NK-92 (cell line): ENCODE data around the gene SPEN.
"Not testable (repeated sequence)": the region's sequence is repeated elsewhere in the genome, so short reads cannot be mapped to it uniquely, and the experiment has no call there.

Experiments used
- DNase-seq: peaks from one replicate; lab custom pipeline; 2025; ENCODE audit not compliant: unreplicated experiment; lab: John Stamatoyannopoulos, UW

SPEN gene

DNA sequence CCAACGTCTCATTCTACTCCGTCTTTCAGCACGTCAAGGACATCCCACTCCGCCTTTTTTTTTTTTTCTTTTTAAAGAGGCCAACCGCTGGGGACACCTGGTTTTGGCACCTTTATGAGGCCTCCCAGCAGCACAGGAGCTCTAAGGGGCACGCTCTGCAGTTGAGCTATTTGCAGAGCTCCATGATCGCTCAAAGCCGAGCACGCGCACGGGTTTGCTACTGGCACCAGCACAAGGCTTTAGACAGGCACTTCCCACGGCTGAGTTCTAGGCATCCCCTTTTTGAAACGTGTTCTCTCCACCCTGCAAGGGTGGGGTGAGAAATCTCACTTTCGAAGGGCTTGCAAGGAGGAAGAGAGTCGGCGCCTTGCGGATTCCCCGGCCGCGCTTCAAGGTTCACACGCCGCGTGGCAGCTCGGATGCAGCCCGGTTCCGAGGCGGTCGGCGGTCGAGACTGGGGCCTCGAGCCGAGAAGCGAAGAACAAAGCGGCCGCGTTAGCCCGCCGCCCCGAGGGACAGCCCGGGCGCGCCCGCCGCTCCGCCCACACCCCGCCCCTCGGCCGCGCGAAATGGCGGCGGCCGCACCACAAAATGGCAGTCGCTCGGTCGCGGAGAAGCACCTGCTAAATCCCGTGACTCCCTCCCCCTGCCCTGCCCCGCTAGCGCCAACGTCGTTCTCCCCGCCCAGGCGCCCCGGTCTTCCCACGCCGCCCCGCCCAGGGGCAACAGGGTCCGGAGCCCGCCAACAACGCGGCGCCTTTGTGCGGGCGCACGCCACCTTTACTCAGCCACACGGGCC is 12.9 kb upstream of the SPEN start:
- peak; percentile 28 for DNase-seq

DNA sequence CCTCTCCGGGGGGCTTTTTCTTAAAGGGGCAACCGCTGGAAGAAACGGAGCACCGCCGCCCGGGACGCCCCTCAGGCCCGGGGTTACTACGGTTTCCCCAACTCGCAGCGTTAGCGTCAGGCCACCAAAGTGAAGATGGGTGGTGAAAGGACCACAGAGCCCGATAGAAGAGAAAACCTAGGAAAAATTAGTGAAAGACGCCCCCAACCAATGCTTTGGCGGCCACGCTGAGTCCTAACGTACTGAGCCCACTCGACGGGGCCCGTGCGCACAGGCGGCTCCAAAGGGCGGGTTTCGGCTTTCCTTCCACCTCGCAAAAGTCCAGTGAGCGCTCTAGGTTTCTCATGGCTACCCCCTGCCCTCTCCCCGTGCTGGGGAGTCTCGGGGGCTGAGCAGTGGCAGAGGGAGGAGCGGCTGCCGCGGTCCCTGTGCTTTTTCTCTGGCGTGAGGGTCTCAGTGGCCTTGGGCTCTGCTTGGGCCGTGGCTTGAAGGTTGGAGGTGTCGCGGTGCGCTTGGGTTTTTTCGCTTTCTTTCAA is 12.2 kb upstream of the SPEN start:
- DNase-seq: no peak

DNA sequence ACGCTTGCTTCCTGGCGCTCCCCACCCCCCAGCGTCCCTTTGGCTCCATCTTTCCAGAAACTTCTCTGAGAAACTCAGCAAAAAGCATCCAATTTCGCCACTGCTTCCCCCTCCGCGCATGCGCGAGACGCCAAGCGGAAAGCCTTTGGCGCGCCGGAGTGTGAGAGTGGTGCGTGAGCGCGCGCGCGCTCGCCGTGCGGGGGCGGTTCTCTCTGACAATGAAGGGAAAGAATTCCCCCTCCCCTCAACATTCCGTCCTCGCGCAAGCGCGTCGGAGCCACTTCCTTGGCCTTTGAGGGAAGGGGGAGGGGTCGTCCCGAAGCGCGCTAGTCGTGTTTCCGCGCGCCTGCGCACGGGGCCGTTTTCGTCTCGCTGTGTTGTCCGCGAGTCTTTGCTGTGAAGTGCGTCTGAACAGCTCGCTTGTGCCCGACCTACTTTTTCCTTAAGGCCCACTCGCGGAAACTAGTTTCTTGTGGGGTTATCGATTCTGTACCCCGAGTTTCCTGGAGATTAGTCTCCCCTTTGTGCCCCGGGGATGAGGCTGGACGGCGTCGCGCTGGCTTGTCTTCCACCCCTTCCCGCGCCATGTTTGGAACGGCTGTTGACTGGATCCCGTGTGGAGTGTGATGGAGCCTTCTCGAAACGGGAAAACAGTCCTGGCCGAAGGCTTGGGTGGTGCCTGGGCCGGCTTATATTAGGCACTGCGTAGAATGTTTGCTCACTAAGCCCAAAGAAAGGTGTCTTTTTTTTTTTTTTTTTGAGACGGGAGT is 11.6 kb upstream of the SPEN start:
- DNase-seq: peak; percentile 88

DNA sequence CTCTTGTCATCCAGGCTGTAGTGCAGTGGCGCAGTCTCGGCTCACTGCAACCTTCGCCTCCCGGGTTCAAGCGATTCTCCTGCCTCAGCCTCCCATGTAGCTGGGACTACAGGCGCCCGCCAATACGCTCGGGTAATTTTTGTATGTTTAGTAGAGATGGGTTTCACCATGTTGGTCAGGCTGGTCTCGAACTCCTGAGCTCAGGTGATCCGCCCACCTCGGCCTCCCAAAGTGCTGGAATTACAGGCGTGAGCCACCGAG is 11.1 kb upstream of the SPEN start:
- not testable (repeated sequence) for DNase-seq

DNA sequence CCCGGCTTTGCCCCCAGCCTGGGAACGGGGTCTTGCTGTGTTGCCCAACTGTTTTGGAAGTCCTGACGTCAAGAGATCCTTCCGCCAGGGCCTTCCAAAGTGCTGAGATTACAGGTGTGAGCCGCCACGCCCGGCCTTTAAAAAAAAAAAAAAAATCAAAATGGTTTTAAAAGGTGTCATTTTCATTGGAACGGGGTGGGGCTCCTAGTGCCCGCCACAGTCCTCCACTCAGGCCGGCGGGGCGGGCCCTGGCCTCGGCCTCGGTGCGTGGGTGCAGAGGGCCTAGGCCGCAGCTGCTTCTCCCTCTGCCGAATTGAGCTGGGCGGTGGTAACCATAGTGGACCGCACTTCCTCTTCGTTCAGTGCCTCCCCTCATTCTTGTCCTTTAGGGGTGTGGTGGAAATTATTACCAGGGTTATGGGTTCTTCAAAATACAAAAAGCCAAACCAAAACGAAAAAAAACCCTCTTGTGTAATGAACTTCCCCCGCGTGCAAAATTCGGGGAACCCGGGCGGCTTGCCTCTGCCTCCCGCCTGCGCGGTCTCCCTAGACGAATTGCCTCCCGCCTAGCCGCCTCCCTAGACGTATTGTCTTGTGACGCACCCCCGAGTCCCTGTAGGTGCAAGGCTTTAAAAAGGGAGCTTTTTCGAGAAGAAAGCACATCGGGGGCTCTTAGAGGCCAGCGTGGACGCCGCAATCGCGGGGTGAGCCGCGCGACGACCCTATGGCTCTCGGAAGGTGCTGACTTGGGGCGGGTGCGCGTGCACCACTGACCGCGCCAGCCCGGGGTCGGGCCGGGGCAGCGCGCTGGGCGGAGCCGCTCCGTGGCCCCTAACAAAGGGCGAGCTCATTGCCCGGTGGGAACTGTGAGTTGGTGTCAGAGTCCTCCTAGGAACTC is 10.5 kb upstream of the SPEN start:
- no peak for DNase-seq

DNA sequence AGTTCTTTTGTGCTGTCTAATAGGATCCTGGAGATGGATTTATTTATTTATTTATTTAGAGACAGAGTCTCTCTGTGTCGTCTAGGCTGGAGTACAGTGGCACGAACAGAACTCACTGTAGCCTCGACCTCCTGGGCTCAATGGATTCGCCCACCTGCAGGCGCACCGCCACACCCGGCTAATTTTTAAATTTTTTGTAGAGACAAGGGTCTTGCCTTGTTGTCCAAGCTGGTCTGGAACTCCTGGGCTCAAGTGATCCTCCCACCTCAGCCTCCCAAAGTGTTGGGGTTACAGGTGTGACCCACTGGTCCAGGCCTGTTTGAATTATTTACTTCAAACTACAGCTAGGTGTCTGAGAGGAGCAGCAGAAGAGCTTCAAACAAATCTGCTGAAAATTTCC is 9.6 kb upstream of the SPEN start:
- no peak for DNase-seq

DNA sequence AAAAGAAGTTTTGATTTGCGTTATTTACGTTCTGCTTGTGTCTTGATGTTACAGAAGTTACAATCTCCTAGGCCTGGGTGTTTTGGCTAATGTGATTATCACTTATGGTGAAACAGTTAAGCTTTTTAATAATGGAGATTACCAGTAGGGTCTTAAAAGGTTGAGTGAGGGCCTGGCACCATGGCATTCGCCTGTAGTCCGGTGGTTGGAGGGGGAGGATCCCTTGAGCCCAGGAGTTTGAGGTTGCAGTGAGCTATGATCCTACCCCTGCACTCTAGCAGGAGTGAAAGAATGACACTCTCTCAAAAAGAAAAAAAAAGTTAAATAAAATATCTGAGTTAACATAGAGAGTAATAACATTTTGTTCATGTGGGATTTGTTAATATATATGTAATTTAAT is 8.8 kb upstream of the SPEN start:
- no peak for DNase-seq

DNA sequence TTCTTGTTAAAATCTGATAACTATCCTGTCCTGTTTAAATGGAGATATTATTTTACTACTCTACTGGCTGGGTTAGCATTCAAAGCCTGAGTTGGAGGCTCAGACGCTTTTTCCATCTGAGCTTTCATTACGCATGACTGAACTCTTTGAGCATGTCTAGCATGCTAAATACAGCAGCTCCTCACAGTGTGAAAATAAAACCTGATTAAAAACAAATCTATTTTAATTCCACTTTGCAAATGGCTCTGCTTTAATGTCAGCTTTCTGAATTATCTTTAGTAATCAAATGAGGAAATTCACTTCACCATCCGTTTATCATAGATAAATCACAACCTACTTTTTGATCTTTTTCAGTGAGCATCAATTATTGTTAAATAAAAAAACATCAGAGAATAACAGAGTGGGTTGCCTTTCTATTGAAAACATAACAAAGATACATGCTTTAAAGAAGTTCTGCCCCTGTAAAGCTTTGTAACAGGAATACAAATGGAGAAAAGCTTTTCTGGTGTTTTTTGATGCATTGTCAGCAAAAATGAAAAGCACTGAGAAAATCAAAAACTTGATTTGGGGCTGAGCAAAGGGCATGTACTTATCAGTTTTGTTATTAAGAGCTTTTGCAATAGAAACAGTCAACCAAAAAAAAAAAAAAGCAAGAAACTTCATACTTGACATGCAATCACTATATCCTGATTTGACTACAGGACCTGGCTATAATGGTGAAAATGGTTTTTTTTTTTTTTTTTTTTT is 3.5 kb upstream of the SPEN start:
- no peak for DNase-seq

DNA sequence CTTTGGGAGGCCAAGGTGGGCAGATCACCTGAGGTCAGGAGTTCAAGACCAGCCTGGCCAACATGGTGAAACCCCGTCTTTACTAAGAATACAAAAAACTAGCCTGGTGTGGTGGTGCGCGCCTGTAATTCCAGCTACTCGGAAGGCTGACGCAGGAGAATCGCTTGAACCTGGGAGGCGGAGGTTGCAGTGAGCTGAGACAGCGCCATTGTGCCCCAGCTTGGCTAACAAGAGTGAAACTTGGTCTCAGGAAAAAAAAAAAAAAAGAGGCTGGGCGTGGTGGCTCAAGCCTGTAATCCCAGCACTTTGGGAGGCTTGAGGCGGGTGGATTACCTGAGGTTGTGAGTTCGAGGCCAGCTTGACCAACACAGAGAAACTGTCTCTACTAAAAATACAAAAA is 1.5 kb upstream of the SPEN start:
- DNase-seq: not testable (repeated sequence)

DNA sequence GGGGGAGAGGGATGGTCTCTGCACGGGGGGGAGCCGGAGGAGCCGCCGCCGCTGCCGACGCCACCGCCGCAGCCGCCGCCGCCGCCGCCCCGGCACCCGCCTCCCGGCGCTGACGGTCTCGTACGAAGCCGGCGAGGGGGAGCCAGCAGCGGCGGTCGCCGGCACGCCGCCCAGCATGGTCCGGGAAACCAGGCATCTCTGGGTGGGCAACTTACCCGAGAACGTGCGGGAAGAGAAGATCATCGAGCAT is 311 bp downstream of the SPEN start:
- DNase-seq: no peak

DNA sequence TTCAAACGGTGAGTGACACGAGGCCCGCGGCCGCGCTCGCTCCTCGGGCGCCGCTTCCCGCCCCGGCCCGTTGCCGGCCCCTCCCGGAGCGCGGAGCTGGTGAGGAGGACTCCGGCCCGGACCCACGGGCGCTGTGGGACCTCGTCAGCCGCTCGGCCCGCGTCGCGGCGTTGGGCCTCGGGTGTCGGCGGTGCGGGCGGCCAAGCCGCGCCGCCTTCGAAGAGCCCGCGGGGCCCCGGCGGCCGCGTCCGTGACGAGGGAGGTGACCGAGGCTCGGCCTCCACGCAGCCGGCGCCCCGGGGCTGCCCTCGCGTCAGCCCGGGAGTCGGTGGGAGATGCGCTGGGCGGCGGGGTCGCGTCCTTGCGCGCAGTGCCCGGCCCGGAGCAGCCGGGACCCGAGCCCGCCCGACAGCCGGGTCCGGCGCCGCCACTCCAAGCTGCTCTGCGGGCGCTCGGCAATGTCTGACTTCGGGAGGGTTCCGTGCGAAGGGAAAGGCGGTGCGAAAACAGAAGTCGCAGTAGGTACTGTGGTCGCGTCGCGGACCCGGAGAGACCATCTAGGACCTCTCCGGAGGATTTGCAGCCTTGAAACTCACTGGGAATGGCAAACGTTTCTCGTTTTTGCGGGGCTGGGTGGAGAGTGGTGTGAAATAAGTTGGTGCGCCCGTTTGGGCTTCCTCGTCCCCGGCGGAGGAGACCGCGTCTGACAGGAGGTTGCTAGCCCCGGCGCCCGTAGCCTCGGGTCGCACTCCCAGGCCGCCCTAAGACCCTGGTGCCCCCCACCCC is 829 bp downstream of the SPEN start:
- DNase-seq: no peak

DNA sequence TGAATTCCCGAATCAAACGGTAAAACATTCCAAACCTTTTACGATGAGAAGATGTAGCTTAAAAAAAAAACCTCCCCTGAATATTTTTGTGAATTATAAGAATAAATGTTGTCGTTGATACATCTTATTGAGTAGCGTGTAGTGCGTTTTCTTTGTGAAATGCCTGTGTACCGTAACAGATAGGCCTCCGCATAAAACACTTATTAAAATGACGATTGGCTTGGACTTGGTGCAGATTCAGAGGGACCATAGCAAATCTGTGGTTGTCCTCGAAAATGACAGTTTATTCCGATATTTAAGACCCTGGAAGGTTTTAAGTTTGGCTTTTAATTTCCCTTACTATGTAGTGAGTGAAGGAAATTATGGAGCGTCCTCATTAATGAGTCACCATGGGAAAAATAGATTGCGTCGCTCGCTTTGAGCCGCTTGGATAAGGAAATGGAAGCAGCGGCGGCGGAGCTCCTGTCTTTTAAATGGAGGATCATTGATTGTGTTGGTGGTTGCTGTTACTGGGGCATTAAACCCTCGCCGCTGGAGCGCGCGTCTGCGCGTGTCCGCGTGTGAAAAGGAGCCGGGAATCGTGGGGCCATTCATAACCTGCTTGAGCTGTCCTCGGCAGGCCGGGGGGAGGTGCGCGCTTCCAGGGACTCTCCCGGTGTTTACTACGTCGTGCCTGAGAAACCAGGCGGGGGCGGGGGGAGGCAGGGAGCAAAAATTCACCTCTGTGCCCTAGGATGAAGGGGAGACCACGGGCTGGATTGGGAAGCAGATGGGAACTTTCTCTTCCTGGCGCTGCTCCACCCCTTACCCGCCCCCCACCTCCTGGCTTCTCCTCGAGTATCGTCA is 1.6 kb downstream of the SPEN start:
- DNase-seq: no peak

DNA sequence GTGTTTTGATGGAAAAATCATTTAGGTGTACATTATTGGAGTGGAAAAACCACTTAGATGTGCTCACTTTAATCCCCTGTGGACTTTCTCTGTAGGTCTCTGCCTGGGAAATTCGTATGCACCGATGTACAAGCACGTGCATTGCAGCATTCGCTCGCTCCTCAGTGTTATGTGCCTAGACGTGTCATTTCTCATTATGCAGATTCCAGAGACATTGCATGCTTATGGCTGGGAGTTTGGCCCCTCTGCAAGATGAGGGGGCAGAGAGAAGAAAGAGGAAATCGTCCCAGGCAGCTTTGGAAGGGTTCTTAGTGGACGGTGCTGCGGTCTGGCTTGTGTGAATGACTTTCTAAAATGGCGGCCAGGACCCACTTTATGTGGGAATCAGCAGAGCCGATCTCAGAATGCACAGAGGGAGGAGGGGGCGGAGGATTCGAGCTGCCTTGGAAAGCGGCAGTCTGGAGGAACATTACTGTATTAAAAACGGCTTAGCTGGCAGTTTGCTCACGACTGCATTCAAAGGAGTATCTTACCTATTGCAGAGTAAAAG is 2.3 kb downstream of the SPEN start:
- DNase-seq: no peak

DNA sequence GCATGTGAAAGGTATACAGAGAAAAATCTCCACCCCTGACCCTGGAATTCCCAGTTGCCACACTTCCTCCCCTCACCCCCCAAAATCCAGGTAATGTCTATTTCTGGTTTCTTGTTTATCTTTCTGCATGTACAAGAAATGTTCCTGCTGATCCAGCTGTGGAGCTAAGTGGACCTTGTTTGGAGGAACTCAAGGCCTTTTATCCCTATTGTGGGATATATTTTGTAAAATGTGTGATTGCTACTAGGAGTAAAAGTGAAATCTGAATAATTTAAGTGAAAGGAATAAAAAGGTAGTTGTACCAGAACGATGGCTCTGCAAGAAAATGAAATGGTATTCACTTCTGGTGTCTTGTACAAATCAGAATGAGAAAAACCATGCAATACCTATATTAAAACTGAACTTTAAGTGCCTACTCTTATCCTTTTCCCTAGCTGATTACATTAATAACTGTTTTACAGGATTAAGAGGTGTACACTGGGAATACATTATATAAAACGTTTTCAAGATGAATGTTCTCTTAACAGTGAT is 3.0 kb downstream of the SPEN start:
- no peak for DNase-seq

DNA sequence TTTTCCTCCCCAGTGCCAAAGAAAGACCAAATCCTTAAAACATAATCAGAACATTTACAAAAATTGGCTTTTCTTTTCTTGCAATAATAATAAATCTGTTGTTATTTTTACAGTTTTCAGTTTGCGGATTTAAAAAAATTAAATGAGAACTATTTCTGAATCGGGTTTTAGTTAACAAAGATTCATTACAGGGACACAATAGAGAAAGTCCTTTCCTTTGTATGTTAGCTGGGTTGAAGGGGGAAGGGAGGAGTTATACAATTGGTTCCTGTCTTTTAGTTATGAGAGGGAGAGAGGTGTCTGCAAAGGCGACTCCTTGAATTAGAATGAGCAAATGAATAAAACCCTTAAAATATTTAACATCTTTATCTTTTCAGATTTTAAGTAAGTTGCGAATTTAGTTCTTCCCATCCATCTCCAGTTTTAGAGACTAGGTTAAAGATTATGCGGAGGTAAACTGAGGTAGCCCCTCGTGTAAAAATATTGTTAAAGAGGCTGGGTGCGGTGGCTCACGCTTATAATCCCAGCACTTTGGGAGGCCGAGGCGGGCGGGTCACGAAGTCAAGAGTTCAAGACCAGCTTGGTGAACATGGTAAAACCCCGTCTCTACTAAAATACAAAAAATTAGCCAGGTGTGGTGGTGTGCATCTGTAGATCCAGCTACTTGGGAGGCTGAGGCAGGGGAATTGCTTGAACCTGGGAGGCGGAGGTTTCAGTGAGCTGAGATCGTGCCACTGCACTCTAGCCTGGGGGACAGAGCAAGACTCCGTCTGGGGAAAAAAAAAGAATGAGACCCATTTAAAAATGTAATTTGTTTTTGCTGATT is 3.9 kb downstream of the SPEN start:
- DNase-seq: no peak

DNA sequence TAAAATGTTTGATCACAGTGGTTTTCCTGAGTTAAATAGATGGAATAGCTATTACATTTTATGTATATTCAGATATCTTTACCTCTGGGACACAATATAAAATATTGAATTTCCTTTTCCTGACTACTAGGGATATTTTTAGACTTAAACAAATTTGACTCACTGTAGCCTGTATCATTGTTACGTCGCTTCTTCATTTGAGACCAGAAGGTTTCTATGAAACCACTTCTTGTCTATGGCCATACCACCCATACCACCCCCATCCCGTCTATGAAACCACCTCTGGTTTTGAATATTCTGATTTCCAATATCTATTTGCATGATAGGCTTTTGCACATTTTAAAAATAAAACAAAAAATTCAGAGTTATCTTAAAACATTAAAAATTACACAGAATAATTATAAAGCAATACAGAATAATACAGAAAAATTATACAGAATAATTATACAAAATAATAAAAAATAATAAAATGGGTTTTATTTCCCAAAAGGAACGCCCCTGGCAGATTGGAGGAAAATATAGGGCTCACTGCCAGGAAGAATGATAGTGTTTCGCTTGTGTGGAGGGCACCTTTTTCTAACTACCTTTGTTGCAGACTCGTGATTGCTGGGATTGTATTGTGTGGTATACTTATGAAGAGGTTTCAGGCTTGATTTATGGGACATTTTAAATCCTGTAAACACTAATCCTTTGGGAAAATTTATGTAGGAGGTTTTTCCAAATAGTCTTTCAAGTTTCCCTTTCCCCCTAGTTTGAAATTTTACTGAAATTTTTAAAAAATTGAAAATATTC is 4.7 kb downstream of the SPEN start:
- DNase-seq: no peak

DNA sequence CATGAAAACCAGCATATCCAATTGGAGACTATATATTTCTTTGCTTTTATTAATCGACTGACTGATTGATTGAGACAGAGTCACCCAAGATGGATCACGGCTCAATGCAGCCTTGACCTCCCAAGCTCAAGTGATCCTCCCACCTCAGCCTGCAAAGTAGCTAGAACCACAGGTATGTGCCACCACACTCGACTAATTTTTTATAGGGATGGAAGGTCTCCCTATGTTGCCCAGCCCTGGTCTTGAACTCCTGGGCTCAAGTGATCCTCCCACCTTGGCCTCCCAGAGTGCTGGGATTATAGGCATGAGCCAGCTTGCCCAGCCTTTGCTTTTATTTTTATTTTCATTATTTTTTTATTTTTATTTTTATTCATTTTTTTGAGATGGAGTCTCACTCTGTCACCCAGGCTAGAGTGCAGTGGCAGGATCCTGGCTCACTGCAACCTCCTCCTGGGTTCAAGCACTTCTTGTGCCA is 5.4 kb downstream of the SPEN start:
- no peak for DNase-seq
